ENCODE results near the gene ASIC4.

DNA sequence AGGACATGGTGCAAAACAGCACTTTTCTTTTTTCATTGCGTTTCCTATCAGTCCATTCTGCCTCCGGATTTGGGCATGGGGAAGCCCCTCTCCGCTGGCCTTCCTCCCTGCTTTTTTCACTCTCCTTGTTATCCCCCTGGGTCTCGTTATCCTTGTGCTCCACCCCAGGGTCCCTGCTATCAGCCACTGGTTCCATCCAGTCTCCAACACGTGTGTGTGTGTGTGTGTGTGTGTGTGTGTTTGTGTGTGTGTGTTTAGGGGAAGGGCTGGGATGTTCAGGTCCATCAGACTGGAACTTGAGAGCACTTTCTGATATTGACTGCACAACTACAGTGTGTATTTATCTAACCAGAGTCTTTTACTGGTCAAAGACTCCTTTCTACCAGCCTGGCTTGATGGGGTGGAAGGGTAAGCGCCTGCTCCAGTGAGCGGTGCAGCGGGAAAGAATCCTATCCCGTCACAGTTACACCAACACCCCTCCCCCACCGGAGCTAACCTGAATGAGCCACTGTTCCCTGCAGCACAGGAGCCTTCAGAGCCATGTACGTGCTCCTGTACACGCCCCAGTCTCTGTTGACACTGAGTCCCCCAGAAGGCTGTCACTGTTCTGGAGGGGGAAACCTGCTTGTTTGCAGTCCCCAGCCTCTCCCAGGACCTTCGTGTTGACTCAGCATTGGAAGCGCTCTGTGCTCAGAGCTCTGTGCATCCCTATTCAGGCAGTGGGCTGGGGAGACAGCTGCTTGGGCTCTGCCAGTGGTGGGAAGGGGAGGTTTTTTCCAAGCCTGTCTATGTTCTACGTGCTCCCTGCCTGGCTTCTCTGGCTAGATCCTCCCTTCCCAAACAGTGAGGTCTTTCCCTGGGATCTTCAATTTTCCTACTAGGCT is 62.5 kb downstream of the ASIC4 start:
- TF ChIP-seq ZNF24 (IDR thresholded peaks at IDR 0.05) (peak; percentile 57), ZNF274 (CRISPR knock-in tag; IDR thresholded peaks at IDR 0.05) (0 out of 2 replicates have a peak, but pooled peaks have one; percentile 62), ZBTB20 (CRISPR knock-in tag; IDR thresholded peaks at IDR 0.05; ENCODE audit: borderline replicate concordance, low read depth) (peak; percentile 96; the same call in 1 of the 2 replicates), MXD4 (CRISPR knock-in tag; IDR thresholded peaks at IDR 0.05) (peak; percentile 92), GFI1 (CRISPR knock-in tag; IDR thresholded peaks at IDR 0.05; ENCODE audit: borderline replicate concordance) (peak; percentile 90; the same call in 1 of the 2 replicates), HNF4G (IDR thresholded peaks at IDR 0.05; ENCODE audit: borderline replicate concordance, low read depth, low read length) (peak; percentile 40; the same call in 1 of the 2 replicates), HNF4G (CRISPR knock-in tag; IDR thresholded peaks at IDR 0.05; ENCODE audit: borderline replicate concordance, low read depth) (no peak), YY1 (IDR thresholded peaks at IDR 0.05; ENCODE audit: insufficient read depth, insufficient replicate concordance, low read depth, low read length) (peak; percentile 76), RAD21 (CRISPR knock-in tag; IDR thresholded peaks at IDR 0.05) (peak; percentile 55; the same call in 1 of the 2 replicates), ZNF660 (CRISPR knock-in tag; IDR thresholded peaks at IDR 0.05; ENCODE audit: borderline replicate concordance, low read depth) (no peak)
- TF ChIP-seq, protein P1, sequence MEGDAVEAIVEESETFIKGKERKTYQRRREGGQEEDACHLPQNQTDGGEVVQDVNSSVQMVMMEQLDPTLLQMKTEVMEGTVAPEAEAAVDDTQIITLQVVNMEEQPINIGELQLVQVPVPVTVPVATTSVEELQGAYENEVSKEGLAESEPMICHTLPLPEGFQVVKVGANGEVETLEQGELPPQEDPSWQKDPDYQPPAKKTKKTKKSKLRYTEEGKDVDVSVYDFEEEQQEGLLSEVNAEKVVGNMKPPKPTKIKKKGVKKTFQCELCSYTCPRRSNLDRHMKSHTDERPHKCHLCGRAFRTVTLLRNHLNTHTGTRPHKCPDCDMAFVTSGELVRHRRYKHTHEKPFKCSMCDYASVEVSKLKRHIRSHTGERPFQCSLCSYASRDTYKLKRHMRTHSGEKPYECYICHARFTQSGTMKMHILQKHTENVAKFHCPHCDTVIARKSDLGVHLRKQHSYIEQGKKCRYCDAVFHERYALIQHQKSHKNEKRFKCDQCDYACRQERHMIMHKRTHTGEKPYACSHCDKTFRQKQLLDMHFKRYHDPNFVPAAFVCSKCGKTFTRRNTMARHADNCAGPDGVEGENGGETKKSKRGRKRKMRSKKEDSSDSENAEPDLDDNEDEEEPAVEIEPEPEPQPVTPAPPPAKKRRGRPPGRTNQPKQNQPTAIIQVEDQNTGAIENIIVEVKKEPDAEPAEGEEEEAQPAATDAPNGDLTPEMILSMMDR (CRISPR knock-in tag; IDR thresholded peaks at IDR 0.05): peak; percentile 32; the same call in 1 of the 2 replicates
- TF ChIP-seq, protein P2, sequence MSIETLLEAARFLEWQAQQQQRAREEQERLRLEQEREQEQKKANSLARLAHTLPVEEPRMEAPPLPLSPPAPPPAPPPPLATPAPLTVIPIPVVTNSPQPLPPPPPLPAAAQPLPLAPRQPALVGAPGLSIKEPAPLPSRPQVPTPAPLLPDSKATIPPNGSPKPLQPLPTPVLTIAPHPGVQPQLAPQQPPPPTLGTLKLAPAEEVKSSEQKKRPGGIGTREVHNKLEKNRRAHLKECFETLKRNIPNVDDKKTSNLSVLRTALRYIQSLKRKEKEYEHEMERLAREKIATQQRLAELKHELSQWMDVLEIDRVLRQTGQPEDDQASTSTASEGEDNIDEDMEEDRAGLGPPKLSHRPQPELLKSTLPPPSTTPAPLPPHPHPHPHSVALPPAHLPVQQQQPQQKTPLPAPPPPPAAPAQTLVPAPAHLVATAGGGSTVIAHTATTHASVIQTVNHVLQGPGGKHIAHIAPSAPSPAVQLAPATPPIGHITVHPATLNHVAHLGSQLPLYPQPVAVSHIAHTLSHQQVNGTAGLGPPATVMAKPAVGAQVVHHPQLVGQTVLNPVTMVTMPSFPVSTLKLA (IDR thresholded peaks at IDR 0.05): peak; percentile 64
- TF ChIP-seq, protein P3, sequence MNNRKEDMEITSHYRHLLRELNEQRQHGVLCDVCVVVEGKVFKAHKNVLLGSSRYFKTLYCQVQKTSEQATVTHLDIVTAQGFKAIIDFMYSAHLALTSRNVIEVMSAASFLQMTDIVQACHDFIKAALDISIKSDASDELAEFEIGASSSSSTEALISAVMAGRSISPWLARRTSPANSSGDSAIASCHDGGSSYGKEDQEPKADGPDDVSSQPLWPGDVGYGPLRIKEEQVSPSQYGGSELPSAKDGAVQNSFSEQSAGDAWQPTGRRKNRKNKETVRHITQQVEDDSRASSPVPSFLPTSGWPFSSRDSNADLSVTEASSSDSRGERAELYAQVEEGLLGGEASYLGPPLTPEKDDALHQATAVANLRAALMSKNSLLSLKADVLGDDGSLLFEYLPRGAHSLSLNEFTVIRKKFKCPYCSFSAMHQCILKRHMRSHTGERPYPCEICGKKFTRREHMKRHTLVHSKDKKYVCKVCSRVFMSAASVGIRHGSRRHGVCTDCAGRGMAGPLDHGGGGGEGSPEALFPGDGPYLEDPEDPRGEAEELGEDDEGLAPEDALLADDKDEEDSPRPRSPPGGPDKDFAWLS (CRISPR knock-in tag; IDR thresholded peaks at IDR 0.05; ENCODE audit: borderline replicate concordance): peak; percentile 90; the same call in 1 of the 2 replicates

Measured in HepG2 (cell line).